Astrocyte (in vitro differentiated cells and primary cell): Measurements from ENCODE around the gene RBM20. TPM values are rescaled to one million over a fixed set of nuclear protein-coding genes. Genes with fewer than 3 reads are reported as not detected.
A peak's percentile ranks its signal among the peaks of the same experiment; 100 is the strongest.

Source experiments
- DNase-seq: peaks from one replicate; pipeline ENCODE4 v3.0.0-alpha.2; 2010; ENCODE audit warnings: low read depth
- FAIRE-seq: peaks from 2 replicates; lab custom pipeline; 2011; peaks lifted over from hg19 to GRCh38; lab: Jason Lieb, UNC
- H2AFZ ChIP-seq: 2 replicates; pipeline ENCODE4 v1.6.0; 2012; ENCODE audit warnings: low read depth, low read length, inconsistent platforms
- H3K27ac ChIP-seq: 2 replicates; pipeline ENCODE4 v1.5.1; 2011; ENCODE audit warnings: low read depth, low read length, inconsistent platforms
- H3K27me3 ChIP-seq: 2 replicates; pipeline ENCODE4 v1.6.0; 2011; ENCODE audit warnings: low read length, inconsistent platforms; ENCODE audit not compliant: insufficient read depth
- H3K36me3 ChIP-seq: 2 replicates; pipeline ENCODE4 v1.5.1; 2011; ENCODE audit warnings: low read length, inconsistent platforms; ENCODE audit not compliant: insufficient read depth
- H3K4me1 ChIP-seq: 2 replicates; pipeline ENCODE4 v1.5.1; 2011; ENCODE audit warnings: low read length, inconsistent platforms; ENCODE audit not compliant: insufficient read depth
- H3K4me2 ChIP-seq: 2 replicates; pipeline ENCODE4 v1.6.0; 2012; ENCODE audit warnings: low read length, inconsistent platforms
- H3K4me3 ChIP-seq: 2 replicates; pipeline ENCODE4 v1.5.1; 2011; ENCODE audit warnings: low read depth, mild to moderate bottlenecking, low read length, inconsistent platforms; ENCODE audit not compliant: insufficient read depth
- H3K79me2 ChIP-seq: 2 replicates; pipeline ENCODE4 v1.6.0; 2012; ENCODE audit warnings: mild to moderate bottlenecking, low read length, inconsistent platforms; ENCODE audit not compliant: insufficient read depth
- H3K9ac ChIP-seq: 2 replicates; pipeline ENCODE4 v1.6.0; 2012; ENCODE audit warnings: mild to moderate bottlenecking, low read length, inconsistent platforms
- H3K9me3 ChIP-seq: 2 replicates; pipeline ENCODE4 v1.5.1; 2012; ENCODE audit warnings: low read depth, mild to moderate bottlenecking, low read length, inconsistent platforms; ENCODE audit not compliant: insufficient read depth
- H4K20me1 ChIP-seq: 2 replicates; pipeline ENCODE4 v1.6.0; 2012; ENCODE audit warnings: low read length, inconsistent platforms; ENCODE audit not compliant: insufficient read depth
- H3K27ac Mint-ChIP-seq: one replicate; pipeline ENCODE4 v1.8.0; 2021; ENCODE audit warnings: mild to moderate bottlenecking, mixed read lengths; ENCODE audit not compliant: unreplicated experiment
- H3K27me3 Mint-ChIP-seq: one replicate; pipeline ENCODE4 v1.8.0; 2021; ENCODE audit warnings: low read depth, mixed read lengths; ENCODE audit not compliant: unreplicated experiment
- H3K36me3 Mint-ChIP-seq: one replicate; pipeline ENCODE4 v1.8.0; 2021; ENCODE audit warnings: low read depth, mixed read lengths; ENCODE audit not compliant: unreplicated experiment
- H3K4me1 Mint-ChIP-seq: one replicate; pipeline ENCODE4 v1.8.0; 2021; ENCODE audit warnings: low read depth, mixed read lengths; ENCODE audit not compliant: unreplicated experiment
- H3K4me3 Mint-ChIP-seq: one replicate; pipeline ENCODE4 v1.8.0; 2021; ENCODE audit warnings: mild to moderate bottlenecking, moderate library complexity, mixed read lengths; ENCODE audit not compliant: unreplicated experiment
- H3K9me3 Mint-ChIP-seq: one replicate; pipeline ENCODE4 v1.8.0; 2021; ENCODE audit warnings: mild to moderate bottlenecking, mixed read lengths; ENCODE audit not compliant: unreplicated experiment
- CTCF ChIP-seq: IDR thresholded peaks from 2 replicates; pipeline ENCODE4 v1.5.1; 2011; ENCODE audit warnings: low read depth, mild to moderate bottlenecking, inconsistent platforms, low read length, moderate library complexity; ENCODE audit not compliant: insufficient read depth
- EZH2 ChIP-seq: IDR thresholded peaks from 2 replicates; pipeline ENCODE4 v1.6.1; 2012; ENCODE audit warnings: mild to moderate bottlenecking, low read length, inconsistent platforms; ENCODE audit not compliant: insufficient read depth
- total RNA-seq: library from RNA; stranded (reverse); gene quantifications from 2 replicates; pipeline ENCODE4 v1.2.1, GENCODE V29; 2021

Gene RBM20
- total RNA-seq, 1 donor from 2014 or later = 1.5 TPM

GRCh38 chr10:110824660-110825059 lies 180.5 kb downstream of the RBM20 start:
- Mint-ChIP-seq H3K36me3 (no peaks in the 10 kb centered on the region), H3K4me3 (no peak overlapping the region), H3K4me1 (peaks cover 18% of the 10 kb centered on the region), H3K27me3 (no peaks in the 10 kb centered on the region), H3K27ac (no peak overlapping the region), H3K9me3 (no peaks in the 10 kb centered on the region)
- FAIRE-seq (no peak), DNase-seq (no peak)
- H3K4me1 ChIP-seq = peaks cover 2% of the 10 kb centered on the region
- H4K20me1 ChIP-seq = no peaks in the 10 kb centered on the region
- no peaks in the 10 kb centered on the region for H3K27me3 ChIP-seq
- H3K4me2 ChIP-seq = no peak overlapping the region
- no peak overlapping the region for H3K27ac ChIP-seq
- no peaks in the 10 kb centered on the region for H3K9me3 ChIP-seq
- no peaks in the 10 kb centered on the region for H3K36me3 ChIP-seq
- no peaks in the 10 kb centered on the region for H3K79me2 ChIP-seq
- no peak overlapping the region for H2AFZ ChIP-seq
- H3K9ac ChIP-seq = no peak overlapping the region
- no peak overlapping the region for H3K4me3 ChIP-seq
- no peak for TF ChIP-seq EZH2
- TF ChIP-seq CTCF = no peak

GRCh38 chr10:110825508-110825907 lies 181.4 kb downstream of the RBM20 start:
- H3K36me3 Mint-ChIP-seq = no peaks in the 10 kb centered on the region
- H3K4me3 Mint-ChIP-seq = no peak overlapping the region
- peaks cover 18% of the 10 kb centered on the region for H3K4me1 Mint-ChIP-seq
- no peaks in the 10 kb centered on the region for H3K36me3 ChIP-seq
- TF ChIP-seq EZH2 (no peak), CTCF (no peak)
- H3K27ac ChIP-seq = no peak overlapping the region
- no peaks in the 10 kb centered on the region for H3K79me2 ChIP-seq
- DNase-seq (no peak), FAIRE-seq (no peak)
- no peak overlapping the region for H3K27ac Mint-ChIP-seq
- no peak overlapping the region for H3K4me2 ChIP-seq
- H3K9me3 Mint-ChIP-seq = no peaks in the 10 kb centered on the region
- no peak overlapping the region for H3K4me3 ChIP-seq
- H2AFZ ChIP-seq = no peak overlapping the region
- no peaks in the 10 kb centered on the region for H3K27me3 ChIP-seq
- H3K4me1 ChIP-seq = no peaks in the 10 kb centered on the region
- no peaks in the 10 kb centered on the region for H3K9me3 ChIP-seq
- no peaks in the 10 kb centered on the region for H3K27me3 Mint-ChIP-seq
- no peaks in the 10 kb centered on the region for H4K20me1 ChIP-seq
- no peak overlapping the region for H3K9ac ChIP-seq

GRCh38 chr10:110827410-110827809 lies 183.3 kb downstream of the RBM20 start:
- Mint-ChIP-seq H3K4me1 (peaks cover 14% of the 10 kb centered on the region), H3K4me3 (no peak overlapping the region), H3K9me3 (no peaks in the 10 kb centered on the region), H3K27me3 (no peaks in the 10 kb centered on the region), H3K27ac (no peak overlapping the region), H3K36me3 (no peaks in the 10 kb centered on the region)
- Histone ChIP-seq H3K4me2 (no peak overlapping the region), H2AFZ (no peak overlapping the region), H3K27me3 (no peaks in the 10 kb centered on the region), H3K4me1 (no peaks in the 10 kb centered on the region), H3K4me3 (no peak overlapping the region), H4K20me1 (no peaks in the 10 kb centered on the region), H3K27ac (no peak overlapping the region), H3K36me3 (no peaks in the 10 kb centered on the region), H3K9ac (no peak overlapping the region), H3K79me2 (no peaks in the 10 kb centered on the region), H3K9me3 (no peaks in the 10 kb centered on the region)
- peak; percentile 55 for DNase-seq
- no peak for FAIRE-seq
- TF ChIP-seq CTCF (no peak), EZH2 (no peak)
